H1 (cell line): Measurements from ENCODE around the gene HK1. TPM values are rescaled to one million over a fixed set of nuclear protein-coding genes. Genes with fewer than 3 reads are reported as not detected.

Experiments
- CTCF ChIA-PET: fragments of 300-600 bp; sonication (Branson Sonifier 250); formaldehyde crosslinking; loops from one replicate; lab custom pipeline; 2021; ENCODE audit not compliant: partially characterized antibody; lab: Charles Lee
- POLR2A ChIA-PET: fragments of 300-600 bp; sonication (Branson Sonifier 250); formaldehyde crosslinking; loops from one replicate; lab custom pipeline; 2021; ENCODE audit warnings: inconsistent platforms; ENCODE audit not compliant: partially characterized antibody; lab: Charles Lee
- DNase-seq, 2 experiments: peaks; one replicate each; pipeline versions ENCODE4 v3.0.0 to v3.0.0-alpha.2; 2010 to 2022; ENCODE audit warnings: low spot score in 2 of 2, low read depth in 1 of 2, mixed read lengths in 1 of 2
- FAIRE-seq: peaks from 2 replicates; lab custom pipeline; 2011; peaks lifted over from hg19 to GRCh38; lab: Jason Lieb, UNC
- H2AFZ ChIP-seq: 2 replicates; pipeline ENCODE4 v1.8.1; 2012; ENCODE audit warnings: low read length, inconsistent platforms
- H2AK5ac ChIP-seq: 2 replicates; pipeline ENCODE4 v1.6.1; 2013; ENCODE audit warnings: low read depth, low read length
- H2BK120ac ChIP-seq: replicated peaks from 2 replicates; pipeline ENCODE3; 2013; ENCODE audit warnings: low read depth, low read length, inconsistent platforms
- H2BK12ac ChIP-seq: 2 replicates; pipeline ENCODE4 v1.6.1; 2013; ENCODE audit warnings: low read depth, low read length
- H2BK15ac ChIP-seq: 2 replicates; pipeline ENCODE4 v1.6.1; 2013; ENCODE audit warnings: low read length
- H2BK20ac ChIP-seq: 2 replicates; pipeline ENCODE4 v1.6.1; 2013; ENCODE audit warnings: low read length
- H2BK5ac ChIP-seq: 2 replicates; pipeline ENCODE4 v1.6.1; 2013; ENCODE audit warnings: low read depth, low read length
- H3K14ac ChIP-seq: 2 replicates; pipeline ENCODE4 v1.6.1; 2013; ENCODE audit warnings: inconsistent platforms; ENCODE audit not compliant: insufficient read length
- H3K18ac ChIP-seq: 2 replicates; pipeline ENCODE4 v1.6.1; 2013; ENCODE audit warnings: low read length; ENCODE audit errors: extremely low read depth
- H3K23ac ChIP-seq: 2 replicates; pipeline ENCODE4 v1.6.1; 2013; ENCODE audit warnings: inconsistent platforms; ENCODE audit not compliant: insufficient read length
- H3K23me2 ChIP-seq: 2 replicates; pipeline ENCODE4 v1.6.1; 2013; ENCODE audit warnings: low read depth, low read length
- H3K27ac ChIP-seq: 2 replicates; pipeline ENCODE4 v1.6.1; 2011; ENCODE audit warnings: low read depth, low read length, inconsistent platforms
- H3K27me3 ChIP-seq, 4 experiments: replicated peaks in 1 of 4; 1 replicate in 1 of 4; 2 replicates in 3 of 4; pipeline versions ENCODE4 v1.6.1 to v1.8.1; 2011 to 2013; ENCODE audit warnings: low read length in 3 of 4, mild to moderate bottlenecking in 3 of 4, inconsistent platforms in 2 of 4, mixed read lengths in 2 of 4, moderate library complexity in 1 of 4; ENCODE audit not compliant: control insufficient read depth in 3 of 4, insufficient read depth in 3 of 4; ENCODE audit errors: extremely low read depth in 1 of 4
- H3K36me3 ChIP-seq, 4 experiments: 2 replicates each; pipeline versions ENCODE4 v1.6.1 to v1.8.1; 2011 to 2013; ENCODE audit warnings: mild to moderate bottlenecking in 4 of 4, low read length in 3 of 4, moderate library complexity in 2 of 4, control low read depth in 1 of 4, inconsistent platforms in 1 of 4; ENCODE audit not compliant: insufficient read depth in 4 of 4, control insufficient read depth in 2 of 4
- H3K4ac ChIP-seq: replicated peaks from 2 replicates; pipeline ENCODE3; 2013; ENCODE audit warnings: low read length, low read depth, mixed read lengths, inconsistent platforms; ENCODE audit not compliant: insufficient read length
- H3K4me1 ChIP-seq, 4 experiments: replicated peaks in 1 of 4; 1 replicate in 1 of 4; 2 replicates in 3 of 4; pipeline versions ENCODE4 v1.6.1 to v1.8.1; 2011 to 2013; ENCODE audit warnings: low read length in 3 of 4, inconsistent platforms in 2 of 4, mixed read lengths in 1 of 4; ENCODE audit not compliant: insufficient read depth in 4 of 4, control insufficient read depth in 3 of 4
- H3K4me2 ChIP-seq, 2 experiments: 2 replicates each; pipeline versions ENCODE4 v1.6.1 to v1.8.1; 2011 to 2013; ENCODE audit warnings: low read depth in 2 of 2, low read length in 2 of 2, control low read depth in 1 of 2, inconsistent platforms in 1 of 2, mild to moderate bottlenecking in 1 of 2; ENCODE audit not compliant: insufficient read depth in 1 of 2
- H3K4me3 ChIP-seq, 4 experiments: fragments of 200-600, 300-600 bp in 1 of 4; sonication (generic), shearing (Covaris generic), sonication (Bioruptor Twin) in 1 of 4; 2 replicates each; pipeline versions ENCODE4 v1.5.1 to v1.8.1; 2011 to 2016; ENCODE audit warnings: low read length in 4 of 4, low read depth in 3 of 4, control low read depth in 2 of 4, inconsistent platforms in 2 of 4, mild to moderate bottlenecking in 2 of 4, mixed read lengths in 1 of 4, moderate library complexity in 1 of 4; ENCODE audit not compliant: insufficient read depth in 2 of 4; ENCODE audit errors: extremely low read depth in 1 of 4
- H3K56ac ChIP-seq: replicated peaks from 2 replicates; pipeline ENCODE3; 2013; ENCODE audit warnings: low read depth, mild to moderate bottlenecking, mixed read lengths, low read length, inconsistent platforms; ENCODE audit not compliant: insufficient read length
- H3K79me1 ChIP-seq: 2 replicates; pipeline ENCODE4 v1.6.1; 2013; ENCODE audit warnings: low read depth, low read length, control low read depth
- H3K79me2 ChIP-seq, 2 experiments: 2 replicates each; pipeline versions ENCODE4 v1.6.1 to v1.8.1; 2012 to 2013; ENCODE audit warnings: low read length in 2 of 2, mild to moderate bottlenecking in 2 of 2, inconsistent platforms in 1 of 2; ENCODE audit not compliant: insufficient read depth in 2 of 2, control insufficient read depth in 1 of 2
- H3K9ac ChIP-seq, 4 experiments: replicated peaks in 1 of 4; 1 replicate in 1 of 4; 2 replicates in 3 of 4; pipeline versions ENCODE4 v1.6.1 to v1.8.1; 2011 to 2013; ENCODE audit warnings: low read depth in 3 of 4, low read length in 3 of 4, control low read depth in 2 of 4, mild to moderate bottlenecking in 2 of 4, moderate library complexity in 2 of 4, inconsistent platforms in 1 of 4; ENCODE audit errors: extremely low read depth in 1 of 4
- H3K9me3 ChIP-seq, 2 experiments: 2 replicates each; pipeline versions ENCODE4 v1.6.1 to v1.8.1; 2012 to 2013; ENCODE audit warnings: mild to moderate bottlenecking in 2 of 2, moderate library complexity in 2 of 2, control low read depth in 1 of 2, inconsistent platforms in 1 of 2, low read depth in 1 of 2, low read length in 1 of 2, mixed read lengths in 1 of 2; ENCODE audit not compliant: insufficient read depth in 2 of 2
- H4K20me1 ChIP-seq, 2 experiments: replicated peaks in 1 of 2; 2 replicates each; pipeline versions ENCODE3 to v1.8.1; 2011 to 2013; ENCODE audit warnings: inconsistent platforms in 2 of 2, low read length in 2 of 2, mild to moderate bottlenecking in 1 of 2; ENCODE audit not compliant: insufficient read depth in 2 of 2, control insufficient read depth in 1 of 2
- H4K5ac ChIP-seq: 2 replicates; pipeline ENCODE4 v1.6.1; 2013; ENCODE audit warnings: low read length, low read depth, mixed read lengths, inconsistent platforms; ENCODE audit not compliant: insufficient read length
- H4K8ac ChIP-seq: 2 replicates; pipeline ENCODE4 v1.8.0; 2013; ENCODE audit warnings: mild to moderate bottlenecking, moderate library complexity, low read length, inconsistent platforms; ENCODE audit not compliant: insufficient read depth; ENCODE audit errors: extremely low read depth
- H4K91ac ChIP-seq: replicated peaks from 2 replicates; pipeline ENCODE3; 2013; ENCODE audit warnings: low read length, mixed read lengths, inconsistent platforms; ENCODE audit not compliant: insufficient read length
- CTCF ChIP-seq, 3 experiments: IDR thresholded peaks; 1 replicate in 2 of 3; 2 replicates in 1 of 3; pipeline versions ENCODE4 v1.5.1 to v1.6.1; 2011; ENCODE audit warnings: low read length in 3 of 3, mild to moderate bottlenecking in 3 of 3, inconsistent platforms in 2 of 3, low read depth in 1 of 3, moderate library complexity in 1 of 3; ENCODE audit not compliant: insufficient read depth in 1 of 3; ENCODE audit errors: control extremely low read depth in 1 of 3
- KDM4A ChIP-seq: IDR thresholded peaks from one replicate; pipeline ENCODE4 v1.7.1; 2012; ENCODE audit warnings: low read depth, mild to moderate bottlenecking, moderate library complexity, low read length, inconsistent platforms; ENCODE audit not compliant: severe bottlenecking
- RAD21 ChIP-seq, 2 experiments: IDR thresholded peaks in 1 of 2; conservative IDR thresholded peaks in 1 of 2; 2 replicates each; pipeline ENCODE4 v1.6.1; 2011; ENCODE audit warnings: low read depth in 2 of 2, low read length in 2 of 2, improper control_type of control experiment in 1 of 2, inconsistent platforms in 1 of 2, mild to moderate bottlenecking in 1 of 2, moderate library complexity in 1 of 2
- SIN3A ChIP-seq, 2 experiments: IDR thresholded peaks in 1 of 2; conservative IDR thresholded peaks in 1 of 2; 2 replicates each; pipeline ENCODE4 v1.6.1; 2011 to 2012; ENCODE audit warnings: low read length in 2 of 2, improper control_type of control experiment in 1 of 2, low read depth in 1 of 2, mild to moderate bottlenecking in 1 of 2
- WGBS, 2 experiments: shearing (Covaris generic) in 1 of 2; methylation state at CpG; one replicate each; pipeline versions ENCODE4 v1.1.6 to v1.1.7; 2013 to 2015; ENCODE audit warnings: low lambda C conversion rate in 2 of 2, mixed read lengths in 2 of 2, inconsistent platforms in 1 of 2, low coverage in 1 of 2, missing lambda C conversion rate in 1 of 2; ENCODE audit not compliant: insufficient replicate concordance in 2 of 2, insufficient coverage in 1 of 2, insufficient read length in 1 of 2; ENCODE audit errors: extremely low coverage in 1 of 2, missing lambda C conversion rate in 1 of 2; 5-methylcytosine and 5-hydroxymethylcytosine counted together
- polyA plus RNA-seq, 7 experiments: library from polyadenylated mRNA; depleted of rRNA in 3 of 7; stranded (reverse) in 5 of 7; unstranded in 2 of 7; fragments of >200 nt in 5 of 7; fragments of 200-250 nt in 2 of 7; gene quantifications; 1 replicate in 5 of 7; 2 replicates in 1 of 7; 4 replicates in 1 of 7; pipeline versions ENCODE4 v1.2.1 to v1.2.3, GENCODE V29; 2011 to 2013; ENCODE audit warnings: missing spikeins in 2 of 7, mixed read lengths in 2 of 7
- total RNA-seq: library from RNA; stranded (reverse); fragmentation: NEBNext Ultra II Directional; extraction: Animal tissue kit (Norgen Biotek cat#: 25700); gene quantifications from 2 replicates; pipeline ENCODE4 v1.2.1, GENCODE V29; 2021
- TF ChIP-seq, protein P1 (sequence below): IDR thresholded peaks from 2 replicates; pipeline ENCODE4 v1.6.1; 2012; ENCODE audit warnings: inconsistent platforms

Gene HK1
- total and polyA plus RNA-seq, 2 of the 8 experiments (the other 6 are each of a cell fraction or from before 2014, with no cell fraction given), result 55.8 to 247 TPM

GRCh38 chr10:69407621-69408301 is 129.5 kb downstream of the HK1 start:
- Histone ChIP-seq H3K79me2 (no peaks in the 10 kb centered on the region), H3K27ac (no peak overlapping the region), H2BK12ac (peak overlapping the region; percentile 86; the same call in 1 of the 2 replicates), H3K79me1 (no peaks in the 10 kb centered on the region), H3K23me2 (no peaks in the 10 kb centered on the region), H3K4me3 (no peak overlapping the region), H4K20me1 (no peaks in the 10 kb centered on the region), H2AK5ac (0 out of 2 replicates have a peak overlapping the region, but pooled peaks have one; percentile 4), H3K4me2 (no peak overlapping the region), H3K23ac (no peak overlapping the region), H4K5ac (no peak overlapping the region), H2BK20ac (0 out of 2 replicates have a peak overlapping the region, but pooled peaks have one; percentile 48), H2AFZ (no peak overlapping the region; the same call in 1 of the 2 replicates), H3K4ac (no peak overlapping the region), H3K14ac (no peak overlapping the region), H3K18ac (peak overlapping the region; percentile 26; the same call in 1 of the 2 replicates), H3K9me3 (no peaks in the 10 kb centered on the region), H4K91ac (peak overlapping the region; percentile 61), H4K8ac (no peak overlapping the region), H2BK15ac (peak overlapping the region; percentile 94), H3K9ac (no peak overlapping the region; a peak in 1 of 7 replicates), H3K27me3 (no peaks in the 10 kb centered on the region), H3K4me1 (peaks cover 0 to 10% (median 7%) of the 10 kb centered on the region in 4 experiments; a peak in 6 of 7 replicates), H3K36me3 (0 out of 8 replicates have a peak, but pooled peaks cover 0 to 2% (median under 1%) of the 10 kb centered on the region in 4 experiments), H2BK120ac (no peak overlapping the region)
- POLR2A ChIA-PET, result interaction anchor here (0.7 to 1.8 kb wide), 7 partner anchors 9 to 231 kb away, joined by 3 to 6 read pairs (median 3); no protein-coding TSS in a partner anchor
- no peak for FAIRE-seq
- peak in 1 of 2 experiments; percentile 65 for DNase-seq
- CTCF ChIA-PET, result interaction anchor here (0.6 to 7.6 kb wide), 61 partner anchors 9 to 314 kb away, joined by 3 to 69 read pairs (median 4); partner anchors contain the start of genes HK1, HKDC1, TACR2 and TSPAN15
- WGBS, 2 experiments, result 66% methylated on average over 14 of the region's 14 CpGs; no CpG with 5 or more reads in 1 of the 2 experiments
- TF ChIP-seq RAD21 (IDR thresholded peaks at IDR 0.05 in 1 of 2, conservative IDR thresholded peaks at IDR 0.05 in 1 of 2; ENCODE audit: low read depth in 2 of 2, low read length in 2 of 2), result peak; percentile 50 to 64
- TF ChIP-seq SIN3A (conservative IDR thresholded peaks at IDR 0.05 in 1 of 2, IDR thresholded peaks at IDR 0.05 in 1 of 2; ENCODE audit: low read depth in 1 of 2, low read length in 2 of 2), result no peak
- peak; percentile 4 for TF ChIP-seq KDM4A
- TF ChIP-seq, protein P1, sequence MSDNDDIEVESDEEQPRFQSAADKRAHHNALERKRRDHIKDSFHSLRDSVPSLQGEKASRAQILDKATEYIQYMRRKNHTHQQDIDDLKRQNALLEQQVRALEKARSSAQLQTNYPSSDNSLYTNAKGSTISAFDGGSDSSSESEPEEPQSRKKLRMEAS, result peak; percentile 23; the same call in 1 of the 2 replicates
- TF ChIP-seq CTCF (IDR thresholded peaks at IDR 0.05; ENCODE audit: control extremely low read depth in 1 of 3, insufficient read depth in 1 of 3, low read depth in 1 of 3, low read length in 3 of 3), result peak; percentile 58 to 74 (median 72)
- TF ChIP-seq, all 59 proteins: peak for 4
- peak overlapping the region; percentile 76 for H2BK5ac ChIP-seq
- H3K56ac ChIP-seq, result no peak overlapping the region
